Measurements from ENCODE around the gene DIP2C.
"Not testable (repeated sequence)": the region's sequence is repeated elsewhere in the genome, so short reads cannot be mapped to it uniquely, and the experiment has no call there.

The DIP2C gene

DNA sequence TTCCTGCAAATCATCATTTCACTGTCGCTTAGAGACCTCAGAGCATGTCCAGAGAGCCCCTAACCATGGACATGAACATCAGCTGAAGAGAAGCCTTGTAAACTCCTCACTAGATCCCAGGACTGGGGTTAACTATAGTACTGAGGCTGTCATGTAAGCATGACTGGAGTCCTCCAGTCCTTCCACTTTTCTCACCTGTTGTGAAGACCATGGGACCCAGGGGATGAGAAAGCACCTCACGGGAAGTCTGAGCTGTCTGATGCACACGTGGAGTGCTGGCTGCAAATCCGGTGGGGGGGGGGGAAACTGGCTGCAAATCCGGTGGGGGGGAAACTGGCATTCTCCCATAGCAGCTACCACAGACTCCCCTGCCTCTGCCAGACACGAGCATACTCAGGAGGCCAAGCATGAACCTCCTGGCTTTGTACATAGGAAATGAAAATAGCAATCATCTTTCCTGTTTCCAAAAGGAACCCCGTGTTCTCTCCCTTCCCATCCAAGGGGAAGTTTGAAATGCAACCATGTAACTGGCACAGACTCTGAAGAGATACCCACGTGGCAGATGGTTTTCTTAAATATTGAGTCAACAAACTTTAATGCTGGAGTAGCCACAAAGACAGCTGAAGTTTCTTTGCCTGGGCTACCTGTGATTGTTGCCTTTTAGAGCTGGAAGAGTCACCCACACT, 292.8 kb downstream of the DIP2C start:
- DNase-seq = no peak

DNA sequence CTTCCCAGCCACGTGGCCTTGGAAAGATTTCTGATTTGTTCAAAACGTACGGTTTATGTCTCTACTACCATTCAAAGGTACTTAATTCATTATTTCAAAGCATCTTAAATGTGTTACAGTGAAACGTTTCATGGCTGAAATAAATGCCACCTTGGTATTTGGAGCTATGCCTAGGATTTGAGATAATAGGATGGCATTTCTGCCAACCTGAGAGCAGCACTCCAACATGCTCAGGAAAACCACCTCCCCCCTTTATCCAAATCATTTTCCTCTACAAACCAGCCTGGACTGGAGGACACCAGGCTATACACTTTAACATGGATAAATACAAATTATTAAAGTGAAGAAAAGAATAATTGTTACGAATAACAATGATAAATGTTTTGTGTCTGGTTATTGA, 293.4 kb downstream of the DIP2C start:
- no peak for DNase-seq

DNA sequence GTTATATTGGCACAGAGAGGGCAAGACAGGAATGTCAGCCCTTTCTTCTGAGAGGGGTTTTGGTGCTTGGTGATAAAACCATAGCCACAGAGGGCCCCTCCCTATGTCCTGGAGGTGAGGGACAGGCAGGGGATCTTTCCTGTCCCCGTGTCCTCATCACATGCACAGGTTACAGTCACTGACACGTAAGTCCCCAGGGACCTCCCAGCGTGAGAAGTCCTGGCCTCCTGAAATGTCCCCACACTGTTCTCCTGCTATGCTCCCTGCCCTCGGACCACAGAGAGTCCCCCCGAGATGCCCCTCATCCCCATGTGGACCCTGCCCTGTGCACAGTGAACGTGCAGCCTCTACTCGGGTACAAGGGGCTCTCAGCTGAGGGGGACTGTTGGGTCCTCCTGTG, 293.8 kb downstream of the DIP2C start:
- DNase-seq = no peak

DNA sequence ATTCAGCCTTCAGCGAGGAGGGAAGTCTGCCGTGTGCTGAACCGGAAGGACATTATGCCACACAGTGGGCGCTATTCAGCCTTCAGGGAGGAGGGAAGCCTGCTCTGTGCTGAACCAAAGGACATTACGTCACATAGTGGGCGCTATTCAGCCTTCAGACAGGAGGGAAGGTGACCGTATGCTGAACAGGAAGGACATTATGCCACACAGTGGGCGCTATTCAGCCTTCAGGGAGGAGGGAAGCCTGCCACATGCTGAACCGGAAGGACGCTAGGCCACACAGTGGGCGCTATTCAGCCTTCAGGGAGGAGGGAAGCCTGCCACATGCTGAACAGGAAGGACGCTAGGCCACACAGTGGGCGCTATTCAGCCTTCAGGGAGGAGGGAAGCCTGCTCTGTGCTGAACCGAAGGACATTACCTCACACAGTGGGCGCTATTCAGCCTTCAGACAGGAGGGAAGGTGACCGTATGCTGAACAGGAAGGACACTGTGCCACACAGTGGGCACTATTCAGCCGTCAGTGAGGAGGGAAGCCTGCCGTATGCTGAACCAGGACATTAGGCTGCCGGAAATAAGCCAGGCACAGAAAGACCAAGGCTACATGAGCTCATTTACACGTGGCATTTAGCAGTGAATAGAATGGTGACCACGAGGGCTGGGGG, 294.9 kb downstream of the DIP2C start:
- DNase-seq = not testable (repeated sequence)

DNA sequence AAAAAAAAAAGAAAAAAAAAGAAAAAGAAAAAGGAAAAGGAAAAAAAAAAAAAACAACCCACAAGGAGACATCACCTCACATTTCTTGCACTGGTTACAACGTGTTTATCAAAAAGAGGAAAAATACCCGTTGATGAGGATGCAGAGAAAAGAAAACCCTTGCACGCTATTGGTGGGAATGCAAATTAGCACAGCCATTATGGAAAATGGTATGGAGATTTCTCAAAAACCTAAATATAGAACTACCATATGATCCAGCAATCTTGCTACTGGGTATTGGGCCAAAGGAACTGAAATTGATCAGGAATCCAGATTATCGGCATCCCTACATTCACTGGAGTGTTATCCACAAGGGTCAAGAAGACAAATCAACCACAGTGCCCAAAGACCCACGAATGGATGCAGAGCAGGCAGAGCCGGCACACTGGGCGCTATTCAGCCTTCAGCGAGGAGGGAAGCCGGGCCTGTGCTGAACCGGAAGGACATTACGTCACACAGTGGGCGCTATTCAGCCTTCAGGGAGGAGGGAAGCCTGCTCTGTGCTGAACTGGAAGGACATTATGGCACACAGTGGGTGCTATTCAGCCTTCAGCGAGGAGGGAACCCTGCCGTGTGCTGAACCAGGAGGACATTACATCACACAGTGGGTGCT, 295.6 kb downstream of the DIP2C start:
- no peak for DNase-seq

DNA sequence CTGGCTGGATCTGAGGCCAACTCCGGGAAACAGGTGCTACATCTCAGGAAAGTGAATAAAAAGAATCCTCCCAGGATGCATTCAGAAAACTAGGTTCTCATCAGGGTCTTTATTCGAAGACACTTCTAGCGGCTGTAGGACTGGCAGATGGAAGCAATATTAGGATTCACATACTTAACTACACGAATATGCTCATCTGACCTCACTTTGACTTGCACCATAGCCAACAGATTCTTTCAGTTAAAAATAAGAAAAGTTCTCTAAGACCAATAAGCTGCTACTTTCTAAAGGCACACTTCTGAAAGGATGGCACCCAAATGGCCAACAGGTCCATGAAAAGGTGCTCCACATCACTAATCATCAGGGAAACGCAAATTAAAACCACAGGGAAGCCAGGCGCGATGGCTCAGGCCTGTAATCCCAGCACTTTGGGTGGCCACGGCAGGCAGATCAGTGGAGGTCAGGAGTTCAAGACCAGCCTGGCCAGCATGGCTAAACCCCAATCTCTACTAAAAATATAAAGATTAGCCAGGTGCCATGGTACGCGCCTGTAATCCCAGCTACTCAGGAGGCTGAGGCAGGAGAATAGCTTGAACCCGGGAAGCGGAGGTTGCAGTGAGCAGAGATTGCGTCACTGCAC, 296.2 kb downstream of the DIP2C start:
- no peak for DNase-seq

DNA sequence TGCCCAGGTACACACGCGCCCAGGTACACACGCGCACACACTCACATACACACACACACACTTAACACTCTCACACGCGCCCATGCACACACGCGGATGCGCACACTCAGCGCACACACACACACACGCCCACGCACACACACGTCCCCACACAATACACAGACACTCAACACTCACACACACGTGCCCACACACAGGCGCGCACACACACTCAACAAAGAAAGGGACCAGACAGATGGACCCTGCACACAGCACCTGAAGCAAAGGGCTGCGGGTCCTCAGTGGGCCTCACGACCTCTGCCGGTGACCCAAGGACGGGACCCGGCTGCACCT, 296.8 kb downstream of the DIP2C start:
- no peak for DNase-seq

DNA sequence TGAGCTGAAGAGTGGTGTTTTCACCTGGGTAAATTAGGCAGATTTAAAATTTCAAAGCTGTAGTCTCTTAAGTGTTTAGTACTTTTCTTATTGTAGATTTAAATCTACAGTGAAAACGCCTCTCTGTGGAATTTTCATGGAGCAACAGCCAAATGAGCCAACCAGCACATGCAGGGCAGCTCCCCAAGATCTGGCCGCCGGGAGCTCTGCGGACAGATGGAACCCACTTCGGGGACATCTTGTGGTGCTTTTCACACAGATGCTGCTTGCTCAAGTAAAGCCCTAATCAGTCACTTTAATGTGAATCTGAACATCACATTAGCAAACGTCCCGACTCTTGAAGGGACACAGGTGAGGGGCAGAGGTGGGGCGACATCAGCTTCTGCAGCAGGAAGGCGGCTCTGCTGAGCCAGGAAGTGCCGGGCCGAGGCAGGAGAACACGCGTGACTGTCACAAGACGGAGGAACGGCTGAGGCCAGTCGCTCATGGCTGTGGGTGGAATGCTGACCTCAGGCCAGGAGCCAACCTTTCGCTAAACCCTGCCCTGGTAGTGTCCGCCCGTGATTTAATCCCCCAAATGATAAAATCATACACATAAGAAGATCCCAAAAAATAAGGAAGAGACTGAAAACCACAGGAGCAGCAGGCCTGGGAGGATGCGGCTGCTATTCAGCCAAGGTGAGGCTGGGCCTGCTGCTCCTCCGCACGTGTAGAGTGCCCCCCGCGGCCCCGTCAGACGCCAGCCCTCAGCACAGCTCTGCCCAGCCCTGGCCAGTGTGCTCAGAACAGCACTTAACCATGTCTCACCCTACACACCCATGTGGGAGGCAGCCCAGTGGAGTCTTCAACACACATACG, 297.4 kb downstream of the DIP2C start:
- DNase-seq = no peak

DNA sequence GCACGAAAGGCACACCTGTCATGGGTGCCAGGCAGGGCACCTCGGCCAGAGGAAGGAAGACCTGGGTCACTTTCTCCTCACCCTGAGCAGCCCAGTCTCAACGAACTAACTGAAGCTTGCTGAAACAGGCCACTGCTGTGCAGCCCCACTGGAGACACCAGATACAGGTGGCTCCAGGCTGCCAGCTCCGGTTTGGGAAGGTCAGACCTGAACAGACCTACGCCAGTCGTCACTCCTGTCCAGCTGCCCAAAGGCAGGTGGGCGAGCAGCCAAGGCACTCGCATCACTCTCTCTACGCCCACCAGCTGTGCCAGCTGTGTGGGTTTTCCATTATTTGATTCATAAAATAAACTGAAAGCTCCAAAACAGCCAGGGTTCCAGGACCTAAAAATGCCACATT, 298.2 kb downstream of the DIP2C start:
- DNase-seq = no peak

DNA sequence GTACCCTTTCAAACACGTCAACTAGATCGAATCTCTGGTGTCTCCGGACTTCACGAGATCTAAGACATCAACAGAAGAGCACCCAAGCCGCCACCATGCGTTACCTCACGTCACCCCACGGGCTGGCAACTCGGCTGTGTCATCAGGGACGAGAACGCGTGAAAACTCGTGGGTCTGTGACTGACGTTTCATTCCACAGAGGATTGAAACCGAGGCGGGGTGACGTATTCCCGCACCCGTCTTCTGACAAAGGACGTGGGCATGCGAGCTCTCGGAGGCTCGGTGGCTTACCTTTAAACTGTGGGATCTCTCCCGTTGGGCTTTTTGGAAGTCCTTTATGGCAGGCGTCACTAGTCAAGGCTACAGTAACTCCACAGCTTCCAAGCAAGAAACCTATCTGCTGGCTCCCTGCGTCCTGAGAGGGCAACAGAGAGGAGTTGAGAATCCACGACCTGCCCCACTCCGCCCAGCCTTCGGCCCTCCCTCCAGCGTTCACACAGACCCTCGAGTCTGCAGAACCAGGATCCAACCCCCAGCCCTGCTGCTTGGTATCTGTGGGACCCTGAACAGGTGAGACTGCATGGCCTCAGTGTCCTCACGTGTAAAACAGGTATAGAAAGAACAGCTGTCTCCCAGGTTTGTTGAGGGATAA, 298.9 kb downstream of the DIP2C start:
- DNase-seq = no peak

DNA sequence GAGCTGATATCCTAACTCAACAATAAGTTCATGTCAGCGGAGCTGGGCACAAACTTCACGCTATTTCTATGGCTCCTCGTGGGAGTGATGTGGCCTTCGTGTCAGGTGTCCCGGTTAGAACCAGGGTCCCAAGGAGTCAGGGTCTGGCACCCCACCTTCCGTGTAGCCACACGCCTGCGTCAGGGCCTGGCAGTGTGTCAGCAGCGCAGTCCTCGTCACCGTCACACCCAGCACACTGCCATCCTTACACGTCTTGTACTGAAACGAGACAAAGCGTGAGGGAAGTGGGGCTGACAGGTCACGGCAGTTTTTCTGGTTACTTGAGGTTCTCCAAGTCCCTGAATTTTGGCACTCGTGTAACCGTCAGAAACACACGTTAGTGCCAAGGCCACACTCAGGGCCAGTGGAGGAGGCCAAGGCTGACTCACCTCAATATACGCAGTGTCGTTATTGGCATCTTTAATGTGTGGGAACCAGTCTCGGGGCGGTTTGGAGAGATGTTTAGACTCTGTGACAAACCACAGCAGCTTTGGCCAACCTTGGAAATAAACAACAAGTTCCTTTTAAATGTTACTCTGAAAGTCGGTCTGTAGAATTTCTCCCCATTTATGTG, 299.5 kb downstream of the DIP2C start:
- DNase-seq = no peak

DNA sequence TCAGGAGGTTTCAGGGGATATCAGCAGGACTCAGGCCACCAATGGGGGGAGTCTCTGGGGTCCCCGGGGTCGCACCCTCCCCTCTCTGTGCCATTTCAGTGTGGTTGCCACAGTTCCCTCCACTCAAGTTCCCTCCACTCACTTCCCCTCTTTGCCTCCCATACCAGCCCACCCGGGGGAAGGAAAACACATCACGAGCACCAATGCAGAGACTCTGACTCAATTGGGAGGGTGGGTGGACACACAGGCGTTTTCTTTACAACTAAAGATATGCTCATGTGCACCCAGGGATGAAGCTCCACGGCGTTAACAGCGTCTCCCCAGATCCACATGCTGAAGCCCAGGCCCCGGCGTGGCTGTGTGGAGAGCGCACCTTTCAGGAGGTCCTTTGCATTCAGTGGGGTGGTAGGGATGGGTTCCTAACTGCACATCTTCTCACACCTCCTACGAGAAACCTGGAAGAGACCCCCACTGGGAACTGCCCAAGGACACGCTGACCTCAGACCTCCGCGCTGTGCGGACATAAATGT, 300.1 kb downstream of the DIP2C start:
- DNase-seq = no peak

DNA sequence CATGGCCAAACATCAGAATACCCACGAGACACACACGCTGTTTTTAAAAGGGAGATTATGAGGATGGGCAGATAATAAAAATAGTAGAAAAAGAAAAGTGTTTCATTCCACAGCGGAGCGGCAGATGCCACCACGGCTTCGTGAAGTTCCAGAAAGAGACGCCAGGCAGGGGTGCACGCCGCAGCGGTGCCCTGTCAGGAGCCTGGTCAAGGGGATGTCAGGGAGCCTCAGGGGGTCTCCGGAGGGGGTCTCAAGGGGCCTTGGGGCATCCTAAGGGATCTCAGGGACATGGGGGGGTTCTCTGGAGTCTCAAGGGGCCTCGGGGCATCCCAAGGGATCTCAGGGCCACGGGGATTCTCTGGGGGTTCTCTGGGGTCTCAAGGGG, 300.8 kb downstream of the DIP2C start:
- DNase-seq = no peak

DNA sequence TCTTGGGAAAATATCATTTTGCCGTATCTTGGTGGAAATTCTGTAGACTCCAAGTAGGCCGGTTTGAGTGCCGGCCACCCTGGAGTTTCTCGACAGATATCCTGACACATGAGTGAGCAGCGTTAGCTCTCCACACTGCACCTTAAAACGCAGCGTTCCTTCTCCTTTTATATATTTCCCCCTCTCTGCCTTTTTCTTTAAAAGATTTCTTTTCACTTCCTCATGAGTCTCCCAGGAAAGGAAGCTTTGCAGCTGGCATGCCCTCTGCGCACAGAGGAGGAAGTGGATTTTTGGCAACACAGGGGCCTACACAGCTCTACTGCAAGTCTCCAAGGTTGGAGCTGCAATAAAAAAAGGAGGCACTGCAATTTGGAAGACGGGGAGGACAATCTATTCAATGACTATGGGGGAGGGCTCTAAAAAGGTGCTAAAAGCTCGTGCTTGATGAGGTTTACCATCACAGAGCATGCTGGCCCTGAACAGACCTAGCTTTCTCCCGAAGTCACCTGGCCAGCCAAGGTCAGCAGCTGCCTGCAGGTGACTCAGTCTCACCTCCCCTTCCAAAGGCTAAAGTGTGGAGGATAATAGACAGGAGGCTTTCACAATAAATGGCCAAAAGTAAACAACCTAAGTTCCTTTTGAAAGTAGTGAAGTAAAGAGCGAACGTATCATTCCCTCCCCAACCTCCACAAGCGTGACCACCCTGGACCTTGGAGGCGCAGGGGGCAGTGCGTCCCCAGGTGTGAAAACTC, 301.4 kb downstream of the DIP2C start:
- DNase-seq = no peak

DNA sequence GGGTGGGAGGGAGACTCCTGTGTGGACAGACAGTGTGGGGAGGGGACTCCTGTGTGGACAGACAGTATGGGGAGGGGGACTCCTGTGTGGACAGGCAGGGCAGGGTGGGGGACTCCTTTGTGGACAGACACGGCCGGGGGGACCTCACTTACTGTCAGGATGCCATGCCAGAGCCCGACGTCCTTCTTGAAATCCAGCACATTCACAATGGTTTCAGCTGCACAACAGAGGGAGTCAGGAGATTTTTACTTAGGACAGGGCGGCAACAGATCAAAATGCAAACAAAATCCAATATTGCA, 301.9 kb downstream of the DIP2C start:
- DNase-seq = no peak

DNA sequence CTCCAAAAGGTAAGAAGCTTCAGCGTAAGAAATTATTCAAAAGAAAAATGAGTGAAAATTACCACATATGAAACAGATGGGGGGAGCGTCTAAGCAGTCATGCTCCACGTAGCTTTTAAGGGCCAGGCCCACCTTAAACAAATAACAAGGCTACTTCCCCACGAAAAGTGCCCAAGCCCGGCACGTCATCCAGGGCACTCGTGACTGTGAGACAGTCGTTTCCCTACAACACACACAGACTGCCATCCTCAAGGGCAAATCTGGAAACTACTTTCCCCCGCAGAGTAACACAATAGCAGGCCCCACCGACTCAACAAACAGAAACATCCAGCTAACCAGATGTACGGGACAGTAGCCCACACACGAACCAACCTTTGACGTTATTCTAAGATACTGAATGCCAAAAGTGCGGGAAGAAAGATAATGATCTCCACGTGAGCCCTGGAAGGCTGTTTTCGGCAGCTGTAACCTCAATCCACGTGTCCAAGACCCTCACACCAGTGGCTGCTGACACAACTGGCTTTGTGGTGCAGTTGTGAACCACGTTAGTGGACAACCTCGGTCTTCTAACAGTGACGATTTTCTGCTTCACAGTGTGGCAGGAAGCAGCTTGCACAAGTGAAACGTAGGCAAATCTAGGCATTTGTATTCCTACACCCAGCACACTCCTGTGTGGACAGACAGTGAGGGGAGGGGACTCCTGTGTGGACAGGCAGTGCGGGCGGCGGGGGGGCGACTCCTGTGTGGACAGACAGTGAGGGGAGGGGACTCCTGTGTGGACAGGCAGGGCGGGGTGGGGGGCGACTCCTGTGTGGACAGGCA, 302.5 kb downstream of the DIP2C start:
- DNase-seq = no peak

DNA sequence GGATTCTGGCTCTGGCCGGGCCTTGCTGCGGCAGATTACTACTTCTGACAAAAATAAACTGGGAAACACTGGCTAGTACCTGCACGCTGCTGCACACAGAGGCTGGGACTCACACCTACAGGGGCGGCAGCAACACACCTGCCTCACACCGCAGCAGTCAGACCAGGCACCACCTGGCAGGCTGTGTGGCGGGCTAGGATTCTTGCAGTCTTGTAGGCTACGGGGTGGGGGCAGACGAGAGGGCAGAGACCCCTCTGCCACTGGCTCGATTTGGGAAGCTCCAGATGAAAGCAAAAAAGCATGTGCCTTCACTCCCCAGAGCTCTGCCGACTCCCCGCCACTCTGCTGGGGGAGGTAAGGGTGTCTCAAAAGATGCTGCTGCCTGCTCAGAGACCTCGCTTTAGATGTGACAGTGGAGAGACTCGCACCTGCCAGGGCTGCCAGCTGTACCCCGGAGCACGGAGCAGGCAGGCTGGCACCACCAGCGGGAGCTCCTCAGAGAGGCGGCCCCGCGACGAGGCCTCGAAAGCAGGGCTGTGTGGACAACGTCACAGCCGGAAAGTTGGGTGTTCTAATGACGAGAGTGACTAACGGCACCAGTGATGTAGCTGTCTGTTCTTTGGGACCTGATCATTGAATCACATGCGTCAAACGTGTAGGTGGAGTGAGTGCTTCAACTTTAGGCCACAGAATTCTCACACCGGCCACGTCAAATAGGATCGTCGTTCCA, 303.7 kb downstream of the DIP2C start:
- no peak for DNase-seq

DNA sequence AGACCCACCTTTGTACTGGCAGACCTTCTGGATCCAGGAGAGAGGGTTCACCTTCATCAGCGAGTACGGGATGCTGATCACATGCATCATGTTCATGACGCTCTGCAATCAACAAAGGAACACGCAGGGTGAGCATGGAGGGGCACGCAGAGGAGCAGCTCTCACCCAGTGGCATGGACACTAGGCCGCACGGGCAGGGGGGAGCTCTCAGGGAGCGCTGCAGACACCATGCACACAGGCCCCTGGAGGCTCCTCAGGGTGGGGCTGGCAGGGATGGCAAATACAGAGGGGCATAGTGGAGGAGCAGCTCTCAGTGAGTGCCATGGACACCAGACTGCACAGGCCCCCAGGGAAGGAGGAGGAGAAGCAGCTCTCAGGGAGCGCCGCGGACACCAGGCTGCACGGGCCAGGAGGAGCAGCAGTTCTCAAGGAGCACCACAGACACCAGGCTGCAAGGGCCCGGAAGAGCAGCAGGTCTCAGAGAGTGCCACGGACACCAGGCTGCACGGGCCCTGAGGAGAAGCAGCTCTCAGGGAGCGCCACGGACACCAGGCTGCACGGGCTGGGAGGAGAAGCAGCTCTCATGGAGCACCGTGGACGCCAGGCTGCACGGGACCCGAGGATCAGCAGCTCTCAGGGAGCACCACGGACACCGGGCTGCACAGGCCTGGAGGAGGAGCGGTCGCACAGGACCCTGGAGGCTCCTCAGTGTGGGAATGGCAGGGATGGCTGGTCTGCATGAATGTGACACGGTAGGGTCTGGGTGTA, 304.7 kb downstream of the DIP2C start:
- no peak for DNase-seq

DNA sequence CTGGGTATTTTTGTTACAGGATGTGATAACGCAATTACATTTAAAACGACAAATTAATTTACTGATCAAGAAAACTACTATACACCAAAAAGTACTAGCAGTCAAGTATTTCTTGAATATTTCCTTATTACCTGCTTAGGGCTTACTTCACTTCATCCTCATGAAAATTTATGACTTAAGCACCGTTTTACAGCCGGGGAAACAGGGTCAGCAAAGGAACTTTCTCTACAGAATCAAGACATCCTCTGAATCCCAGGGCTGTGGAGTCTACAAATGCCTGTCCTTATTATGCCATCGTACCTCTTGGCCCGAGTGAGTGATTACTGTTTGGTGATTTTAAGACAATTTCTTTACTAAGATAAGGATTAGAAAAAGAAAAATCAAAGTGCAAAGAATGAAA, 305.9 kb downstream of the DIP2C start:
- DNase-seq = no peak

All from activated T-cell treated with anti-CD3 and anti-CD28 coated beads for 4 hours (primary cell).